HG02970 (cell line): ENCODE results near the gene FRMD5.
"Not testable (repeated sequence)": the region's sequence is repeated elsewhere in the genome, so short reads cannot be mapped to it uniquely, and the experiment has no call there.

Source experiments
- ATAC-seq: cut with Tn5 transposase; IDR thresholded peaks from one replicate; pipeline ENCODE4 v1.9.1; 2021; ENCODE audit warnings: mild to moderate bottlenecking, moderate library complexity, moderate number of reproducible peaks; ENCODE audit not compliant: unreplicated experiment, low FRiP score

The FRMD5 gene

GRCh38 chr15:44035781-44036699, 159.0 kb downstream of the FRMD5 start:
- ATAC-seq = no peak

- no peak for ATAC-seq
Measured at GRCh38 chr15:44034933-44035624, 160.0 kb downstream of the FRMD5 start.

- no peak for ATAC-seq
Measured at GRCh38 chr15:44034334-44034733, 160.7 kb downstream of the FRMD5 start.

GRCh38 chr15:44033894-44034293, 161.2 kb downstream of the FRMD5 start:
- ATAC-seq = no peak

GRCh38 chr15:44032820-44033219, 162.3 kb downstream of the FRMD5 start:
- ATAC-seq = not testable (repeated sequence)

DNA sequence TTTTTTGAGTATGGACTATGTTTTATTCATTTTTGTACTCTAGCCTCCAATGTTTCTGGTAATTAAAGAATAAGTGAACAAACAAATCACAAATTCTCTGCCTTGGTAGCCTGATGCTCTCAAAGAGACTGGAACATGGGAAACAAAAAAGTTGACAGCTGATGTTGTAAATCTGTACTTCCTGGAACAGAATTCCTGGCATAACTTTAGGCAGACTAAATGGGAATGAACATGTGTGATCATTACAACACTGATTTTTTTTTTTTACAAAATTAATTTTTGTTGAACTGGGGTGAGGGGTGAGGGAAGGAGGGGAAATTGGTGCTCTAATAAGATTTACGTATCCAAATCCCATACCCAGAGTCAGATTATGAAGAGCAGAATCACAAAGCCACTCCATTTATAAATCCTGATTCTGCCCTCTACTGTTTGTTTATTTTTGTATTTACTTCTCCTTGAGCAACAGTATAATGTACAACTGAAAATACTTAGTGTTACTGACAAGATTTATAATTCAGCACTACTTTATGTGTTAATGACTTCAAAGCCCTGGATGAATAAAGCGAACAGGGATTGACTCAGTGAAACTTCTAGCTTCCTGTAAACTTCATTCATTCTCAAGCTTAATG, 165.0 kb downstream of the FRMD5 start:
- no peak for ATAC-seq

DNA sequence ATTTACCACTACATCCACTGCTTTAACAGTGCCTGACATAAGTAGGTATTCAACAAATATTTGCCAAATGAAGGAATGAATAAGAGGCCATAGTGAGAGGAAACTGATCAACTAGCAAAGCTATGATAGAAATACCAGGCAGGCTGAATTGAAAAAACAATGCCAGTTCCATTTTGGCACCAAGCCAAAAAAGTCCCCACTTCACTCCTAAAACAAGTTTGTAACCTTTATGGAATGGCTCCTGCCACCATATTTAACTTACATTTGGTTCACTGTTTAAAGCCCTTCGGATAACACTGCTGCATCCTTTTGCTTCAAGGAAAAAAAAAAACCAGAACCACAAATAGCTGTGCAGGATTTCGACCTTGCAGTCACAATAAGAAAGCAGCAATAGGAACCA, 166.1 kb downstream of the FRMD5 start:
- no peak for ATAC-seq

DNA sequence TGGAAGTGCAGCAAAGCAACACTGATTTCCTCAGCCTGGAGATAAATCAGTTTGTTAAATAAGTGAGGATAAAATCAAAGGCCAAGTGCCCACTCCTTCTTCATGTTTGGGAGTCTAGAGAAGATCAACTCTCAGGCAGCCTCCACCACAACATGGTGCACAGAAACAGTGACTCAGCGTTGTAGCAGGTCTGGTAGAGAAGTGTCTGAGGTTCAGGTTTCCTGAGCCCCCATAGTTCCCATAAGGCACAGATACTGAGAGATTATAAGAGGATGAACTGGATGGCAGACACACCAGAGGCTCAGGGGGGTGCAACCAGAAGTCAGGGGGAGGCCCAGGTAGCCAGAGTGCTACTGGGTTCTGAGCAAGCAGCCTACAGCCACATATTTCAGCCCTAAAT, 166.7 kb downstream of the FRMD5 start:
- no peak for ATAC-seq

DNA sequence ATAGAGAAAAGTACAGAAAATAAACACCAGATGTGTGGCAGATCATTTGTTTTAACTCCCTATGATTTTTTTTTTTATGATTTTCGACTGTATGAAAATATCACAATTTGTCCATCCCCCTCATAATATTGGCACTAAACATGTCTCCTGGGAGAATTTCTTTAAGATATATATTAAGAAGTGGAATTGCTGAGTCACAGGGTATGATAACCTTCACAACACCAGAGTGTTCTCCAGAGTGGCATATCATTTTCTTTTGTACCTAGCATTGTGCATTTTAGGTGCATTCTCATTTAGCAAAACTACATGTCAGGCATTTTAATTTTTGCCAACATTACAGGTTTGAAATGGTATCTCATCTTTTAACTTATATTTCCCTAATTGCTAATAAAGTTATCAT, 170.9 kb downstream of the FRMD5 start:
- no peak for ATAC-seq

DNA sequence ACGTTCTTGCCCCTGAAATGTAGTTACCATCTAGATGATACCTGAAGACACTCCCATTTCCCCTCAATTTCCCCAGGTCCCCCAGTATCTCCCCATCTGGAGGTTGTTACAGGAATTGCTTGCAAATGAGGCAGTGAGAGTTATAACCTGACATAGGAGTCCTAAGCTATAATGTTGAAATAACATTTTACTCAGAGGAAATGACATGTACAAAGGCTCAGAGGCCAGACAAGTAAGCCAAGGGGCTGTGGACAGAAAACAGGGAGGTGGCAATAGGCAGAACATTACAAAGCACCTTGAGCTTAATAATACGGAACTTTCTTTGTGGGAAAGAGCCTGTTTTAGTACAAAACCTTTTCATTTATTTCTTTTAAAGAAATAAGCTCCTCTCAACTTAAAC, 171.9 kb downstream of the FRMD5 start:
- ATAC-seq = no peak

DNA sequence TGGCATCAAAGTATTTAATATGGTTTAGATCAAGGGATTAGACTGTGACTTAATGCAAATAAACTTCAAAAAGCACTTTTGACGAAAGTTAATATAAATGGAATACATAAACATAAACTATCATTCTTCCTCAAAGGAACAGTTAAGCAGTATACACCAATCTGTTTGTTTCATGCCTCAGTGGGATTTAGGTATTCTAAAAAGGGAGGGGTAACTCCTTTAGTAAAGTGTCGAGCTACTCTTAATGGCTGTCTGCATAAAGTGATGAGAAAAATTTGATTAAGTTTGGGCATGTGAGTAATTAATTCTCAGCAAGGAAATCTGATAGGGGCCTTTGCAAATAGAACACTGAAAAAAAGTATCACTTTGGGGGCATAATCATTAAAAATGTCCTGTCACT, 176.9 kb downstream of the FRMD5 start:
- ATAC-seq = no peak

DNA sequence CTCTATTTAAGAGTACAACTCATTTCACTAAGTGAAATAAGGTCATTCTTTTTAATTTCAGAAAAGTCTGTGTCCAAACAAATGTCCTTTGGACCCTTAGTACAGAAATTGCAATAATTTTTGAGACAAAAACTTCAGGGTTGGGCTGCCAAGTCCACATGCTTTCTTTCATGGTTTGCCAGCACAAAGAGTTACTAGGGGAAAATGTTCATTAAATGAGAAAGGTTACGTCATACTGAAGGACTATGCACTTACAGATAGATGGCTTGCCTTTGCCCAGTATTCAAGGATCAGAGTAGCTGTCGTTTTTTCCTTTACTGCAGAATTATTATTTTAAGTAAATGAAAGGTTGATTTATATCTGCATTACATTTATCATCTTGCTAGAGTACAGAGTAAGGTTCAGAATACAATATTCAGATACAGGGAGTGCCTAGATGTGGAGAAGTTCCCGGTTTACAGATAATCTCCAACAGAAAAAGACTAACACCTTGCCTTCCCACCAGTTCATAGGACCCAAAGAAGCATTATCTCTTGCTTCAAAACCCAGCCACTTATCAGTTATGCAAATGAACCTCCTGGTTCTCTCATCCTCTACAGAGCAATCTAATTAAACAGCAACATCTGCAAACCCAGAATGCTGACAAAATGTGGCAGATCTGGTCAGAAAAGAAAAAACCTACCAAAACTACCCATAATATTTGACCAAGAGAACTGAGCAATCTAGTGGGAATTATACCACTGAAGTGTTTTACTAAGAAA, 179.3 kb downstream of the FRMD5 start:
- no peak for ATAC-seq

GRCh38 chr15:44011238-44011854, 183.7 kb downstream of the FRMD5 start:
- ATAC-seq = no peak

DNA sequence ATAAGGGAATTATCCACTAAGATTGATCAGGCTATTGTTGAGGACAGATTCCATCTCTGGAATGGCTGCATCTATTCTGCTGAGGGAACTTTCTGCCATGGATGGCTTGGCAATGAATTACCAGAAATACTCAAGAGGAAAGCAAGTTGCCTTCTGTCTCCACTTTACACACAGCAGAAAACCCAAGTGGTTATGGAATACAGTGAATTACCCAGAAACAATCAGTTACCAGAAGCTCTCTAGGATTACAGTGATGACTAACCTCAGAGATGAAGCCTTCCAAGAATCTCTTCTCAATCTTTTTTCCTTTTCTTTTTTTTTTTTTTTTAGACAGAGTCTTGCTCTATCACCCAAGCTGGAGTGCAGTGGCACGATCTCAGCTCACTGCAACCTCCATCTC, 185.0 kb downstream of the FRMD5 start:
- no peak for ATAC-seq

- no peak for ATAC-seq
Measured at GRCh38 chr15:44009038-44009437, 186.0 kb downstream of the FRMD5 start.

GRCh38 chr15:44000248-44000647, 194.8 kb downstream of the FRMD5 start:
- ATAC-seq = not testable (repeated sequence)

- ATAC-seq = no peak
Measured at GRCh38 chr15:43998607-43999006, 196.5 kb downstream of the FRMD5 start.

GRCh38 chr15:43991206-43991605, 203.9 kb downstream of the FRMD5 start:
- no peak for ATAC-seq

- no peak for ATAC-seq
Measured at GRCh38 chr15:43989938-43990337, 205.1 kb downstream of the FRMD5 start.

DNA sequence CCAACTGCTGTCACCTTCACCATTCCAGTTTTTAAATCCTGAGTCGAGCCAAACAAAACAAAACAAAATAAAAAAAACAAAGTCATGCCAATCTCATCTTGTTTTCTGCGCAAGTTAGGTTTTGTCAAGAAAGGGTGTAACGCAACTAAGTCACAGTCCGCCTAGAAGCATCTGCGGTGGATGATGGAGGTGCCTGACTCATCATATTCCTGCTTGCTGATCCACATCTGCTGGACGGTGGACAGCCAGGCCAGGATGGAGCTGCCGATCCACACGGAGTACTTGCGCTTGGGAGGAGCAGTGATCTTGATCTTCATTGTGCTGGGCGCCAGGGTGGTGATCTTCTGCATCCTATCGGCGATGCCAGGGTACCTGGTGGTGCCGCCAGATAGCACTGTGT, 206.2 kb downstream of the FRMD5 start:
- ATAC-seq = no peak
